ENCODE results near the gene ST6GALNAC5.

ST6GALNAC5 gene

GRCh38 chr1:77012066-77012465 is 144.8 kb downstream of the ST6GALNAC5 start:
- no peak for DNase-seq (ENCODE audit: low read depth in 2 of 2)

- no peak for DNase-seq (ENCODE audit: low read depth in 2 of 2)
Measured at GRCh38 chr1:77014073-77014788, 147.0 kb downstream of the ST6GALNAC5 start.

GRCh38 chr1:77015748-77016341 is 148.6 kb downstream of the ST6GALNAC5 start:
- DNase-seq (ENCODE audit: low read depth in 2 of 2), result no peak

- DNase-seq (ENCODE audit: low read depth in 2 of 2), result no peak
Measured at GRCh38 chr1:77016386-77016985, 149.2 kb downstream of the ST6GALNAC5 start.

- DNase-seq (ENCODE audit: low read depth in 2 of 2), result no peak
Measured at GRCh38 chr1:77018311-77018710, 151.0 kb downstream of the ST6GALNAC5 start.

GRCh38 chr1:77018761-77019160 is 151.5 kb downstream of the ST6GALNAC5 start:
- no peak for DNase-seq (ENCODE audit: low read depth in 2 of 2)

- DNase-seq (ENCODE audit: low read depth in 2 of 2), result no peak
Measured at GRCh38 chr1:77021732-77022131, 154.5 kb downstream of the ST6GALNAC5 start.

GRCh38 chr1:77024500-77024899 is 157.2 kb downstream of the ST6GALNAC5 start:
- no peak for DNase-seq (ENCODE audit: low read depth in 2 of 2)

GRCh38 chr1:77025599-77025998 is 158.3 kb downstream of the ST6GALNAC5 start:
- DNase-seq (ENCODE audit: low read depth in 2 of 2), result no peak

- DNase-seq (ENCODE audit: low read depth in 2 of 2), result no peak
Measured at GRCh38 chr1:77026135-77026534, 158.9 kb downstream of the ST6GALNAC5 start.

GRCh38 chr1:77026640-77027039 is 159.4 kb downstream of the ST6GALNAC5 start:
- DNase-seq (ENCODE audit: low read depth in 2 of 2), result no peak

- DNase-seq (ENCODE audit: low read depth in 2 of 2), result no peak
Measured at GRCh38 chr1:77027847-77028246, 160.6 kb downstream of the ST6GALNAC5 start.

- DNase-seq (ENCODE audit: low read depth in 2 of 2), result no peak
Measured at GRCh38 chr1:77030401-77031105, 163.3 kb downstream of the ST6GALNAC5 start.

- no peak for DNase-seq (ENCODE audit: low read depth in 2 of 2)
Measured at GRCh38 chr1:77031106-77031662, 163.9 kb downstream of the ST6GALNAC5 start.

- DNase-seq (ENCODE audit: low read depth in 2 of 2), result no peak
Measured at GRCh38 chr1:77036560-77036959, 169.3 kb downstream of the ST6GALNAC5 start.

GRCh38 chr1:77037038-77037437 is 169.8 kb downstream of the ST6GALNAC5 start:
- DNase-seq (ENCODE audit: low read depth in 2 of 2), result no peak

GRCh38 chr1:77038000-77038399 is 170.7 kb downstream of the ST6GALNAC5 start:
- no peak for DNase-seq (ENCODE audit: low read depth in 2 of 2)

GRCh38 chr1:77039111-77039510 is 171.8 kb downstream of the ST6GALNAC5 start:
- DNase-seq (ENCODE audit: low read depth in 2 of 2), result no peak

- no peak for DNase-seq (ENCODE audit: low read depth in 2 of 2)
Measured at GRCh38 chr1:77039739-77040138, 172.5 kb downstream of the ST6GALNAC5 start.

- no peak for DNase-seq (ENCODE audit: low read depth in 2 of 2)
Measured at GRCh38 chr1:77040826-77041225, 173.5 kb downstream of the ST6GALNAC5 start.

GRCh38 chr1:77044133-77044849 is 177.0 kb downstream of the ST6GALNAC5 start:
- DNase-seq (ENCODE audit: low read depth in 2 of 2), result no peak

- DNase-seq (ENCODE audit: low read depth in 2 of 2), result no peak
Measured at GRCh38 chr1:77047575-77047974, 180.3 kb downstream of the ST6GALNAC5 start.

Measured in stimulated activated CD8-positive, alpha-beta memory T cell treated with anti-CD3 and anti-CD28 coated beads, Interleukin-7, amount 100 ng/mL, for 4 hours (primary cell).